Mucosa of rectum (tissue), 2 donors: ENCODE data around the gene EFCAB5.
"Not testable (repeated sequence)": the region's sequence is repeated elsewhere in the genome, so short reads cannot be mapped to it uniquely, and the experiment has no call there.

Experiments
- H3K27ac ChIP-seq, 2 donors: one replicate each; pipeline ENCODE4 v1.7.0; 2013; ENCODE audit warnings: inconsistent platforms in 2 of 2, low read depth in 2 of 2, low read length in 2 of 2
- H3K27me3 ChIP-seq, 2 donors: one replicate each; pipeline ENCODE4 v1.7.0; 2013; ENCODE audit warnings: low read length in 2 of 2; ENCODE audit not compliant: control insufficient read depth in 2 of 2, insufficient read depth in 2 of 2
- H3K36me3 ChIP-seq, 2 donors: one replicate each; pipeline ENCODE4 v1.7.0; 2013; ENCODE audit warnings: low read length in 2 of 2; ENCODE audit not compliant: control insufficient read depth in 2 of 2, insufficient read depth in 2 of 2
- H3K4me1 ChIP-seq, 2 donors: one replicate each; pipeline ENCODE4 v1.7.0; 2013; ENCODE audit warnings: low read length in 2 of 2, mild to moderate bottlenecking in 1 of 2; ENCODE audit not compliant: control insufficient read depth in 2 of 2, insufficient read depth in 2 of 2
- H3K4me3 ChIP-seq, 2 donors: one replicate each; pipeline ENCODE4 v1.7.0; 2013; ENCODE audit warnings: low read length in 2 of 2
- H3K9ac ChIP-seq, 2 donors: one replicate each; pipeline ENCODE4 v1.7.0; 2013; ENCODE audit warnings: low read length in 2 of 2, low read depth in 1 of 2, mild to moderate bottlenecking in 1 of 2
- H3K9me3 ChIP-seq, 2 donors: one replicate each; pipeline ENCODE4 v1.7.0; 2013; ENCODE audit warnings: low read length in 2 of 2; ENCODE audit not compliant: control insufficient read depth in 2 of 2
- donor health status: healthy.
- donor health status: Normal muscosa, but diverticular disease.

The EFCAB5 gene

GRCh38 chr17:29941334-29941733 lies at the start of gene EFCAB5:
Gene EFCAB5, plus strand, starts transcription at chr17:29941634. Its CDS starts 163 bp downstream, at chr17:29941797.
- H3K27me3 ChIP-seq, result no peaks in the 10 kb centered on the region
- no peak within 1 kb of the TSS for H3K4me3 ChIP-seq
- H3K36me3 ChIP-seq, result no peaks in the 10 kb centered on the region
- H3K4me1 ChIP-seq, result no peaks in the 10 kb centered on the region
- H3K27ac ChIP-seq, result no peak within 1 kb of the TSS
- H3K9ac ChIP-seq, result no peak within 1 kb of the TSS
- H3K9me3 ChIP-seq, result no peaks in the 10 kb centered on the region

- no peak overlapping the region for H3K4me3 ChIP-seq
- peaks cover 0 to 6% of the 10 kb centered on the region in 2 donors for H3K36me3 ChIP-seq
- H3K27ac ChIP-seq, result no peak overlapping the region
- H3K27me3 ChIP-seq, result no peaks in the 10 kb centered on the region
- H3K9ac ChIP-seq, result no peak overlapping the region
- no peaks in the 10 kb centered on the region for H3K4me1 ChIP-seq
- no peaks in the 10 kb centered on the region for H3K9me3 ChIP-seq
Measured at GRCh38 chr17:29892201-29892600, 49.2 kb upstream of the EFCAB5 start.

- not testable (repeated sequence) for H3K27me3 ChIP-seq, H3K27ac ChIP-seq, H3K4me1 ChIP-seq, H3K9me3 ChIP-seq, H3K4me3 ChIP-seq, H3K9ac ChIP-seq, H3K36me3 ChIP-seq
Measured at GRCh38 chr17:29897136-29897535, 44.3 kb upstream of the EFCAB5 start.

- Histone ChIP-seq H3K27ac (no peak overlapping the region), H3K36me3 (no peaks in the 10 kb centered on the region), H3K9me3 (no peaks in the 10 kb centered on the region), H3K9ac (no peak overlapping the region), H3K4me3 (no peak overlapping the region), H3K4me1 (no peaks in the 10 kb centered on the region), H3K27me3 (no peaks in the 10 kb centered on the region)
Measured at GRCh38 chr17:29903471-29903870, 38.0 kb upstream of the EFCAB5 start.

- Histone ChIP-seq H3K36me3 (no peaks in the 10 kb centered on the region), H3K9me3 (no peaks in the 10 kb centered on the region), H3K4me3 (no peak overlapping the region), H3K27ac (no peak overlapping the region), H3K27me3 (no peaks in the 10 kb centered on the region), H3K9ac (no peak overlapping the region), H3K4me1 (no peaks in the 10 kb centered on the region)
Measured at GRCh38 chr17:29905086-29905878, 36.2 kb upstream of the EFCAB5 start.

GRCh38 chr17:29905879-29906167 lies 35.6 kb upstream of the EFCAB5 start:
- Histone ChIP-seq H3K4me3 (no peak overlapping the region), H3K9me3 (no peaks in the 10 kb centered on the region), H3K27ac (no peak overlapping the region), H3K9ac (no peak overlapping the region), H3K27me3 (no peaks in the 10 kb centered on the region), H3K36me3 (no peaks in the 10 kb centered on the region), H3K4me1 (no peaks in the 10 kb centered on the region)

- Histone ChIP-seq H3K4me1 (no peaks in the 10 kb centered on the region), H3K36me3 (no peaks in the 10 kb centered on the region), H3K9ac (no peak overlapping the region), H3K27ac (no peak overlapping the region), H3K27me3 (no peaks in the 10 kb centered on the region), H3K9me3 (no peaks in the 10 kb centered on the region), H3K4me3 (no peak overlapping the region)
Measured at GRCh38 chr17:29906969-29907368, 34.5 kb upstream of the EFCAB5 start.

- Histone ChIP-seq H3K9ac (no peak overlapping the region), H3K36me3 (no peaks in the 10 kb centered on the region), H3K9me3 (no peaks in the 10 kb centered on the region), H3K4me3 (no peak overlapping the region), H3K27ac (no peak overlapping the region), H3K27me3 (no peaks in the 10 kb centered on the region), H3K4me1 (no peaks in the 10 kb centered on the region)
Measured at GRCh38 chr17:29909236-29910003, 32.0 kb upstream of the EFCAB5 start.

- H3K4me3 ChIP-seq, result no peak overlapping the region
- H3K27ac ChIP-seq, result no peak overlapping the region
- H3K4me1 ChIP-seq, result no peaks in the 10 kb centered on the region
- no peaks in the 10 kb centered on the region for H3K9me3 ChIP-seq
- H3K9ac ChIP-seq, result no peak overlapping the region
- H3K27me3 ChIP-seq, result no peaks in the 10 kb centered on the region
- no peaks in the 10 kb centered on the region for H3K36me3 ChIP-seq
Measured at GRCh38 chr17:29911641-29912177, 29.7 kb upstream of the EFCAB5 start.

- Histone ChIP-seq H3K4me3 (no peak overlapping the region), H3K36me3 (no peaks in the 10 kb centered on the region), H3K4me1 (no peaks in the 10 kb centered on the region), H3K27ac (no peak overlapping the region), H3K27me3 (no peaks in the 10 kb centered on the region), H3K9ac (no peak overlapping the region), H3K9me3 (no peaks in the 10 kb centered on the region)
Measured at GRCh38 chr17:29914819-29915537, 26.5 kb upstream of the EFCAB5 start.
